H1 (cell line): ENCODE measurements around the gene RNF157. TPM values are rescaled to one million over a fixed set of nuclear protein-coding genes. Genes with fewer than 3 reads are reported as not detected.

Source experiments
- CTCF ChIA-PET: fragments of 300-600 bp; sonication (Branson Sonifier 250); formaldehyde crosslinking; loops from one replicate; lab custom pipeline; 2021; ENCODE audit not compliant: partially characterized antibody; lab: Charles Lee
- POLR2A ChIA-PET: fragments of 300-600 bp; sonication (Branson Sonifier 250); formaldehyde crosslinking; loops from one replicate; lab custom pipeline; 2021; ENCODE audit warnings: inconsistent platforms; ENCODE audit not compliant: partially characterized antibody; lab: Charles Lee
- DNase-seq, 2 experiments: peaks; one replicate each; pipeline versions ENCODE4 v3.0.0 to v3.0.0-alpha.2; 2010 to 2022; ENCODE audit warnings: low spot score in 2 of 2, low read depth in 1 of 2, mixed read lengths in 1 of 2
- FAIRE-seq: peaks from 2 replicates; lab custom pipeline; 2011; peaks lifted over from hg19 to GRCh38; lab: Jason Lieb, UNC
- H2AFZ ChIP-seq: 2 replicates; pipeline ENCODE4 v1.8.1; 2012; ENCODE audit warnings: low read length, inconsistent platforms
- H2AK5ac ChIP-seq: 2 replicates; pipeline ENCODE4 v1.6.1; 2013; ENCODE audit warnings: low read depth, low read length
- H2BK120ac ChIP-seq: replicated peaks from 2 replicates; pipeline ENCODE3; 2013; ENCODE audit warnings: low read depth, low read length, inconsistent platforms
- H2BK12ac ChIP-seq: 2 replicates; pipeline ENCODE4 v1.6.1; 2013; ENCODE audit warnings: low read depth, low read length
- H2BK15ac ChIP-seq: 2 replicates; pipeline ENCODE4 v1.6.1; 2013; ENCODE audit warnings: low read length
- H2BK20ac ChIP-seq: 2 replicates; pipeline ENCODE4 v1.6.1; 2013; ENCODE audit warnings: low read length
- H2BK5ac ChIP-seq: 2 replicates; pipeline ENCODE4 v1.6.1; 2013; ENCODE audit warnings: low read depth, low read length
- H3K14ac ChIP-seq: 2 replicates; pipeline ENCODE4 v1.6.1; 2013; ENCODE audit warnings: inconsistent platforms; ENCODE audit not compliant: insufficient read length
- H3K18ac ChIP-seq: 2 replicates; pipeline ENCODE4 v1.6.1; 2013; ENCODE audit warnings: low read length; ENCODE audit errors: extremely low read depth
- H3K23ac ChIP-seq: 2 replicates; pipeline ENCODE4 v1.6.1; 2013; ENCODE audit warnings: inconsistent platforms; ENCODE audit not compliant: insufficient read length
- H3K23me2 ChIP-seq: 2 replicates; pipeline ENCODE4 v1.6.1; 2013; ENCODE audit warnings: low read depth, low read length
- H3K27ac ChIP-seq: 2 replicates; pipeline ENCODE4 v1.6.1; 2011; ENCODE audit warnings: low read depth, low read length, inconsistent platforms
- H3K27me3 ChIP-seq, 4 experiments: replicated peaks in 1 of 4; 1 replicate in 1 of 4; 2 replicates in 3 of 4; pipeline versions ENCODE4 v1.6.1 to v1.8.1; 2011 to 2013; ENCODE audit warnings: low read length in 3 of 4, mild to moderate bottlenecking in 3 of 4, inconsistent platforms in 2 of 4, mixed read lengths in 2 of 4, moderate library complexity in 1 of 4; ENCODE audit not compliant: control insufficient read depth in 3 of 4, insufficient read depth in 3 of 4; ENCODE audit errors: extremely low read depth in 1 of 4
- H3K36me3 ChIP-seq, 4 experiments: 2 replicates each; pipeline versions ENCODE4 v1.6.1 to v1.8.1; 2011 to 2013; ENCODE audit warnings: mild to moderate bottlenecking in 4 of 4, low read length in 3 of 4, moderate library complexity in 2 of 4, control low read depth in 1 of 4, inconsistent platforms in 1 of 4; ENCODE audit not compliant: insufficient read depth in 4 of 4, control insufficient read depth in 2 of 4
- H3K4ac ChIP-seq: replicated peaks from 2 replicates; pipeline ENCODE3; 2013; ENCODE audit warnings: low read length, low read depth, mixed read lengths, inconsistent platforms; ENCODE audit not compliant: insufficient read length
- H3K4me1 ChIP-seq, 4 experiments: replicated peaks in 1 of 4; 1 replicate in 1 of 4; 2 replicates in 3 of 4; pipeline versions ENCODE4 v1.6.1 to v1.8.1; 2011 to 2013; ENCODE audit warnings: low read length in 3 of 4, inconsistent platforms in 2 of 4, mixed read lengths in 1 of 4; ENCODE audit not compliant: insufficient read depth in 4 of 4, control insufficient read depth in 3 of 4
- H3K4me2 ChIP-seq, 2 experiments: 2 replicates each; pipeline versions ENCODE4 v1.6.1 to v1.8.1; 2011 to 2013; ENCODE audit warnings: low read depth in 2 of 2, low read length in 2 of 2, control low read depth in 1 of 2, inconsistent platforms in 1 of 2, mild to moderate bottlenecking in 1 of 2; ENCODE audit not compliant: insufficient read depth in 1 of 2
- H3K4me3 ChIP-seq, 4 experiments: fragments of 200-600, 300-600 bp in 1 of 4; sonication (generic), shearing (Covaris generic), sonication (Bioruptor Twin) in 1 of 4; 2 replicates each; pipeline versions ENCODE4 v1.5.1 to v1.8.1; 2011 to 2016; ENCODE audit warnings: low read length in 4 of 4, low read depth in 3 of 4, control low read depth in 2 of 4, inconsistent platforms in 2 of 4, mild to moderate bottlenecking in 2 of 4, mixed read lengths in 1 of 4, moderate library complexity in 1 of 4; ENCODE audit not compliant: insufficient read depth in 2 of 4; ENCODE audit errors: extremely low read depth in 1 of 4
- H3K56ac ChIP-seq: replicated peaks from 2 replicates; pipeline ENCODE3; 2013; ENCODE audit warnings: low read depth, mild to moderate bottlenecking, mixed read lengths, low read length, inconsistent platforms; ENCODE audit not compliant: insufficient read length
- H3K79me1 ChIP-seq: 2 replicates; pipeline ENCODE4 v1.6.1; 2013; ENCODE audit warnings: low read depth, low read length, control low read depth
- H3K79me2 ChIP-seq, 2 experiments: 2 replicates each; pipeline versions ENCODE4 v1.6.1 to v1.8.1; 2012 to 2013; ENCODE audit warnings: low read length in 2 of 2, mild to moderate bottlenecking in 2 of 2, inconsistent platforms in 1 of 2; ENCODE audit not compliant: insufficient read depth in 2 of 2, control insufficient read depth in 1 of 2
- H3K9ac ChIP-seq, 4 experiments: replicated peaks in 1 of 4; 1 replicate in 1 of 4; 2 replicates in 3 of 4; pipeline versions ENCODE4 v1.6.1 to v1.8.1; 2011 to 2013; ENCODE audit warnings: low read depth in 3 of 4, low read length in 3 of 4, control low read depth in 2 of 4, mild to moderate bottlenecking in 2 of 4, moderate library complexity in 2 of 4, inconsistent platforms in 1 of 4; ENCODE audit errors: extremely low read depth in 1 of 4
- H3K9me3 ChIP-seq, 2 experiments: 2 replicates each; pipeline versions ENCODE4 v1.6.1 to v1.8.1; 2012 to 2013; ENCODE audit warnings: mild to moderate bottlenecking in 2 of 2, moderate library complexity in 2 of 2, control low read depth in 1 of 2, inconsistent platforms in 1 of 2, low read depth in 1 of 2, low read length in 1 of 2, mixed read lengths in 1 of 2; ENCODE audit not compliant: insufficient read depth in 2 of 2
- H4K20me1 ChIP-seq, 2 experiments: replicated peaks in 1 of 2; 2 replicates each; pipeline versions ENCODE3 to v1.8.1; 2011 to 2013; ENCODE audit warnings: inconsistent platforms in 2 of 2, low read length in 2 of 2, mild to moderate bottlenecking in 1 of 2; ENCODE audit not compliant: insufficient read depth in 2 of 2, control insufficient read depth in 1 of 2
- H4K5ac ChIP-seq: 2 replicates; pipeline ENCODE4 v1.6.1; 2013; ENCODE audit warnings: low read length, low read depth, mixed read lengths, inconsistent platforms; ENCODE audit not compliant: insufficient read length
- H4K8ac ChIP-seq: 2 replicates; pipeline ENCODE4 v1.8.0; 2013; ENCODE audit warnings: mild to moderate bottlenecking, moderate library complexity, low read length, inconsistent platforms; ENCODE audit not compliant: insufficient read depth; ENCODE audit errors: extremely low read depth
- H4K91ac ChIP-seq: replicated peaks from 2 replicates; pipeline ENCODE3; 2013; ENCODE audit warnings: low read length, mixed read lengths, inconsistent platforms; ENCODE audit not compliant: insufficient read length
- ASH2L ChIP-seq: fragments of 200-600, 300-600 bp; sonication (generic); IDR thresholded peaks from one replicate; pipeline ENCODE4 v1.7.1; 2017; ENCODE audit warnings: low read length
- BRCA1 ChIP-seq: IDR thresholded peaks from 2 replicates; pipeline ENCODE4 v1.6.1; 2012; ENCODE audit warnings: low read depth, low read length, improper control_type of control experiment
- CBX8 ChIP-seq: fragments of 300-800, 300-1000 bp; sonication (generic); IDR thresholded peaks from 2 replicates; pipeline ENCODE4 v1.7.1; 2016; ENCODE audit warnings: low read depth, low read length, borderline replicate concordance
- GABPA ChIP-seq: IDR thresholded peaks from 2 replicates; pipeline ENCODE4 v1.6.1; 2011; ENCODE audit warnings: mild to moderate bottlenecking, low read length, moderate library complexity, borderline replicate concordance; ENCODE audit not compliant: insufficient read depth
- JUND ChIP-seq: IDR thresholded peaks from 2 replicates; pipeline ENCODE4 v1.6.1; 2011; ENCODE audit warnings: mild to moderate bottlenecking, improper control_type of control experiment, low read length
- KDM5A ChIP-seq: fragments of 200-600 bp; IDR thresholded peaks from 2 replicates; pipeline ENCODE4 v1.7.1; 2012; ENCODE audit warnings: mild to moderate bottlenecking, low read length, inconsistent platforms, mixed read lengths
- NRF1 ChIP-seq: IDR thresholded peaks from 2 replicates; pipeline ENCODE4 v1.6.1; 2011; ENCODE audit warnings: mild to moderate bottlenecking, low read depth, low read length, improper control_type of control experiment
- POLR2A ChIP-seq, 2 experiments: IDR thresholded peaks; 1 replicate in 1 of 2; 2 replicates in 1 of 2; pipeline ENCODE4 v1.6.1; 2011; ENCODE audit warnings: low read depth in 2 of 2, low read length in 2 of 2, mild to moderate bottlenecking in 2 of 2; ENCODE audit errors: control extremely low read depth in 1 of 2
- RBBP5 ChIP-seq: IDR thresholded peaks from 2 replicates; pipeline ENCODE4 v1.7.1; 2012; ENCODE audit warnings: low read depth, mild to moderate bottlenecking, inconsistent platforms, low read length, moderate library complexity, borderline replicate concordance
- RXRA ChIP-seq: IDR thresholded peaks from 2 replicates; pipeline ENCODE4 v1.6.1; 2011; ENCODE audit warnings: low read depth, mild to moderate bottlenecking, low read length, moderate library complexity; ENCODE audit not compliant: insufficient read depth
- TAF1 ChIP-seq: IDR thresholded peaks from 2 replicates; pipeline ENCODE4 v1.6.1; 2011; ENCODE audit warnings: mild to moderate bottlenecking, low read depth, low read length
- TAF7 ChIP-seq: optimal IDR thresholded peaks from 2 replicates; pipeline ENCODE3; 2011; ENCODE audit warnings: low read depth, mild to moderate bottlenecking, inconsistent platforms, low read length, moderate library complexity, borderline replicate concordance
- TEAD4 ChIP-seq: IDR thresholded peaks from 2 replicates; pipeline ENCODE4 v1.6.1; 2012; ENCODE audit warnings: low read depth, low read length, inconsistent platforms, mixed read lengths
- WGBS, 2 experiments: shearing (Covaris generic) in 1 of 2; methylation state at CpG; one replicate each; pipeline versions ENCODE4 v1.1.6 to v1.1.7; 2013 to 2015; ENCODE audit warnings: low lambda C conversion rate in 2 of 2, mixed read lengths in 2 of 2, inconsistent platforms in 1 of 2, low coverage in 1 of 2, missing lambda C conversion rate in 1 of 2; ENCODE audit not compliant: insufficient replicate concordance in 2 of 2, insufficient coverage in 1 of 2, insufficient read length in 1 of 2; ENCODE audit errors: extremely low coverage in 1 of 2, missing lambda C conversion rate in 1 of 2; 5-methylcytosine and 5-hydroxymethylcytosine counted together
- polyA plus RNA-seq, 7 experiments: library from polyadenylated mRNA; depleted of rRNA in 3 of 7; stranded (reverse) in 5 of 7; unstranded in 2 of 7; fragments of >200 nt in 5 of 7; fragments of 200-250 nt in 2 of 7; gene quantifications; 1 replicate in 5 of 7; 2 replicates in 1 of 7; 4 replicates in 1 of 7; pipeline versions ENCODE4 v1.2.1 to v1.2.3, GENCODE V29; 2011 to 2013; ENCODE audit warnings: missing spikeins in 2 of 7, mixed read lengths in 2 of 7
- total RNA-seq: library from RNA; stranded (reverse); fragmentation: NEBNext Ultra II Directional; extraction: Animal tissue kit (Norgen Biotek cat#: 25700); gene quantifications from 2 replicates; pipeline ENCODE4 v1.2.1, GENCODE V29; 2021
- TF ChIP-seq, protein P1 (sequence below): IDR thresholded peaks from 2 replicates; pipeline ENCODE4 v1.6.1; 2012; ENCODE audit warnings: low read length, inconsistent platforms

The RNF157 gene
- total and polyA plus RNA-seq, 2 of the 8 experiments (the other 6 are each of a cell fraction or from before 2014, with no cell fraction given) = 13.4 to 16.7 TPM

GRCh38 chr17:76217081-76217480 is 23.2 kb downstream of the RNF157 start:
- no peaks in the 10 kb centered on the region for H3K23me2 ChIP-seq
- no peak for TF ChIP-seq TAF1
- no peak for TF ChIP-seq CBX8
- no peak for TF ChIP-seq GABPA
- TF ChIP-seq RBBP5 = no peak
- no peak for TF ChIP-seq JUND
- TF ChIP-seq NRF1 = no peak
- no peak for TF ChIP-seq POLR2A (IDR thresholded peaks at IDR 0.05; ENCODE audit: control extremely low read depth in 1 of 2, low read depth in 2 of 2, low read length in 2 of 2)
- TF ChIP-seq RXRA = no peak
- TF ChIP-seq TAF7 = no peak
- no peak for TF ChIP-seq TEAD4
- no peak for TF ChIP-seq ASH2L
- TF ChIP-seq, protein P1, sequence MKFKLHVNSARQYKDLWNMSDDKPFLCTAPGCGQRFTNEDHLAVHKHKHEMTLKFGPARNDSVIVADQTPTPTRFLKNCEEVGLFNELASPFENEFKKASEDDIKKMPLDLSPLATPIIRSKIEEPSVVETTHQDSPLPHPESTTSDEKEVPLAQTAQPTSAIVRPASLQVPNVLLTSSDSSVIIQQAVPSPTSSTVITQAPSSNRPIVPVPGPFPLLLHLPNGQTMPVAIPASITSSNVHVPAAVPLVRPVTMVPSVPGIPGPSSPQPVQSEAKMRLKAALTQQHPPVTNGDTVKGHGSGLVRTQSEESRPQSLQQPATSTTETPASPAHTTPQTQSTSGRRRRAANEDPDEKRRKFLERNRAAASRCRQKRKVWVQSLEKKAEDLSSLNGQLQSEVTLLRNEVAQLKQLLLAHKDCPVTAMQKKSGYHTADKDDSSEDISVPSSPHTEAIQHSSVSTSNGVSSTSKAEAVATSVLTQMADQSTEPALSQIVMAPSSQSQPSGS = no peak
- no peak for TF ChIP-seq KDM5A
- TF ChIP-seq BRCA1 = no peak

More at GRCh38 chr17:76217081-76217480, 23.2 kb downstream of the RNF157 start:
- H2BK5ac ChIP-seq = no peak overlapping the region
- H4K91ac ChIP-seq = no peak overlapping the region
- DNase-seq (no peak), FAIRE-seq (no peak)
- no peak overlapping the region for H2AK5ac ChIP-seq
- no peak overlapping the region for H3K4ac ChIP-seq
- no peak overlapping the region for H3K4me2 ChIP-seq
- no peak overlapping the region for H2BK12ac ChIP-seq
- H3K18ac ChIP-seq = no peak overlapping the region
- no peak overlapping the region for H4K8ac ChIP-seq
- H3K14ac ChIP-seq = no peak overlapping the region
- H3K27ac ChIP-seq = no peak overlapping the region
- H4K5ac ChIP-seq = no peak overlapping the region
- no peak overlapping the region for H2AFZ ChIP-seq
- 95% methylated on average over 3 of the region's 3 CpGs; no CpG with 5 or more reads in 1 of the 2 experiments for WGBS, 2 experiments
- no peaks in the 10 kb centered on the region for H3K27me3 ChIP-seq
- H3K23ac ChIP-seq = no peak overlapping the region
- no peak overlapping the region for H3K4me3 ChIP-seq
- peaks cover 4 to 8% (median 6%) of the 10 kb centered on the region in 4 experiments; a peak in 5 of 7 replicates for H3K4me1 ChIP-seq
- no peaks in the 10 kb centered on the region for H3K79me1 ChIP-seq
- ChIA-PET CTCF (interaction anchor here (0.9 to 1.7 kb wide), 5 partner anchors 12 to 62 kb away, joined by 3 to 4 read pairs (median 3); no protein-coding TSS in a partner anchor), POLR2A (interaction anchor here (0.5 to 1.4 kb wide), 2 partner anchors 39 to 49 kb away, joined by 3 read pairs; no protein-coding TSS in a partner anchor)
- no peak overlapping the region for H2BK15ac ChIP-seq
- no peaks in the 10 kb centered on the region for H3K36me3 ChIP-seq
- H2BK120ac ChIP-seq = no peak overlapping the region
- no peak overlapping the region for H3K56ac ChIP-seq
- H3K9ac ChIP-seq = no peak overlapping the region
- no peaks in the 10 kb centered on the region for H4K20me1 ChIP-seq
- H3K79me2 ChIP-seq = no peaks in the 10 kb centered on the region
- no peaks in the 10 kb centered on the region for H3K9me3 ChIP-seq
- H2BK20ac ChIP-seq = no peak overlapping the region
